AG10803 (cell line): ENCODE data around the gene GFM1.

Experiments used
- DNase-seq: peaks from one replicate; pipeline ENCODE4 v3.0.0; 2010; ENCODE audit warnings: low read depth
- H3K4me3 ChIP-seq: 2 replicates; pipeline ENCODE4 v1.5.1; 2011; ENCODE audit warnings: mild to moderate bottlenecking, low read length, control low read depth
- TF ChIP-seq, protein P1 (sequence below): conservative IDR thresholded peaks from 2 replicates; pipeline ENCODE4 v1.5.1; 2011; ENCODE audit warnings: mild to moderate bottlenecking, low read length, control low read depth, inconsistent platforms

The GFM1 gene

DNA sequence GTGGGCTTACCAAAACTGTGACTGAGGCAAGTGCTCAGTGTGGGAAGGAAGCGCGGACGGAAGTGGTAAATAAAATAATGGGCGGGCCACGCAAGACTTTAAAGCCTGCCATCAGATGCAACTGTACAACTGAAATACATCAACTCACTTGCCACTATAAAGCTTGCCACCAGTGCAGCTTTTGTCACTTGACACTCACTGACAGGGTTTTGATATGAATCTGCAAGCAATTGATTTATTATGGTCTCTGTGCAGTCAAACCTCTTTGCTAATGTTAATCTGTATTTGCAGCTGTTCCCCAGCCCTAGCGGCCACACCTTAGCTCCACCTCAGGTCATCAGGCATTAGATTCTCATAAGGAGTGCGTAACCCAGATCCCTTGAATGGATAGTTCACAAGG is 2.3 kb upstream of the GFM1 start:
- no peak for DNase-seq
- H3K4me3 ChIP-seq = no peak overlapping the region
- TF ChIP-seq, protein P1, sequence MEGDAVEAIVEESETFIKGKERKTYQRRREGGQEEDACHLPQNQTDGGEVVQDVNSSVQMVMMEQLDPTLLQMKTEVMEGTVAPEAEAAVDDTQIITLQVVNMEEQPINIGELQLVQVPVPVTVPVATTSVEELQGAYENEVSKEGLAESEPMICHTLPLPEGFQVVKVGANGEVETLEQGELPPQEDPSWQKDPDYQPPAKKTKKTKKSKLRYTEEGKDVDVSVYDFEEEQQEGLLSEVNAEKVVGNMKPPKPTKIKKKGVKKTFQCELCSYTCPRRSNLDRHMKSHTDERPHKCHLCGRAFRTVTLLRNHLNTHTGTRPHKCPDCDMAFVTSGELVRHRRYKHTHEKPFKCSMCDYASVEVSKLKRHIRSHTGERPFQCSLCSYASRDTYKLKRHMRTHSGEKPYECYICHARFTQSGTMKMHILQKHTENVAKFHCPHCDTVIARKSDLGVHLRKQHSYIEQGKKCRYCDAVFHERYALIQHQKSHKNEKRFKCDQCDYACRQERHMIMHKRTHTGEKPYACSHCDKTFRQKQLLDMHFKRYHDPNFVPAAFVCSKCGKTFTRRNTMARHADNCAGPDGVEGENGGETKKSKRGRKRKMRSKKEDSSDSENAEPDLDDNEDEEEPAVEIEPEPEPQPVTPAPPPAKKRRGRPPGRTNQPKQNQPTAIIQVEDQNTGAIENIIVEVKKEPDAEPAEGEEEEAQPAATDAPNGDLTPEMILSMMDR = no peak

DNA sequence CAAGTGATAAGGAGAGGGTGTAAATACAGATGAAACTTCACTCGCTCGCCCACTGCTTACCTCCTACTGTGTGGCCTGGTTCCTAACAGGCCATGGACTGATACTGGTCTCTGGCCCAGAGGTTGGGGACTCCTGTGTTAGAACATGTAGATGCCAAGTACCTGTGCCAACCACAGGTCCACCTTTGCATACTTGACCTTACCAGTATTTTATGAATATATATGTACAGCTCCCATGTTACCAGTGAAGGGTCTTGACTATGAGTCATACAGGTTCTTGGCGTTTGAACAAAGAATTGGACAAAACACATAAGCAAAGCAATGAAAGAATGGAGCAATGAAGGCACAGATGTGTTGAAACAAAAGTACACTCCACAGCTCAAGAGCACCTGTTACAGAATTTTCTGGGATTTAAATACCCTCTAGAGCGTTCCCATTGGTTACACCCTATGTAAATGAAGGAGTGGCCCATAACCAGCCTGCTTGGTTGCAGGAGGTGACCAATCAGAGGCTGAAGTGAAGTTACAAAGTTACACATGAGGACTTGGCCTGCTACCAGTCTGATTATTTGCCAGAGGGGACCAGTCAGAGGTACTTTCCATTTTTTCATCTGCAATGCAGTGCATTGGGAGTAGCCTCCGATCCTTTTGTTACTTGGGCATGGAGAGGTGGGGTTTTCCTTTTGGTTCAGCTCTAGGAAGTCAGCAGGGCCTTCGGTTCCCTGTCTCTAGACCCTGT is 1.7 kb upstream of the GFM1 start:
- H3K4me3 ChIP-seq = no peak overlapping the region
- TF ChIP-seq, protein P1 = no peak
- no peak for DNase-seq

DNA sequence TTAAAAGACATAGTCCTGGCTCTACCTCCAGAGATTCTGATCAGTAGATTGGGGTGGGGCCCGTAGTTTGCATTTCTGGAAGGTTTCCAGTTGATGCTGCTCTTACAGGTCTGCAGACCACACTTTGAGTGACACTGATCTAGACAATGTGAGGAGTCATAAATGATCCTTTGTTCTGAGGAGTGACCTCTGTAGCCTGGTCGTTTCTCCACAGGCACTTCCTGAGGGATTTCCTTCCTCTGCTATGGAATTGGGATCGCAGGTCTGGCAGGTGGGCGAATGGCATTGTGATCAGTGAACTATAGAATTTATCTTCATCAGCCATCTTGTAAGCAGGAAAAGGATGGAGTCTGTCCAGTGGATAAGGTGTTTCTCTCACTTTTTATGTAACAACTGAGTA is 5.5 kb downstream of the GFM1 start:
- H3K4me3 ChIP-seq = no peak overlapping the region
- DNase-seq = no peak
- TF ChIP-seq, protein P1 = no peak

DNA sequence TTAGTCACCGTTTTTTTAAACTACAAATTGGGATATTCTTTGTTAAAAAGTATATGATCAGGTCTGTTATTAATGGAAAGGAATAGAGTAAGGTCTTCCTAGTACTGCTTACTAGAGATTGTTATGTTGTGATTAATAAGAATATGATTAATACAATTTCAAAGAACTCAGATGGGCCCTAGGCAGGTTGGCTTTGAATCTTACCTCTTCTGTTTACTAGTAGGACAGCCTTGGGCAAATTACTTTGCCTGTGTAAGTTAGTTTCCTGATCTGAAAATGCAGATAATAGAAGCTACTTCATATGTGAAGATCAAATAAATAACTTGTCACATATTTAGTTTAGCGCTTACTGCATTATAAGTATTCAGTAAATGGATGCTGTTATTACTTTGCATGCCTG is 6.9 kb downstream of the GFM1 start:
- DNase-seq = no peak
- TF ChIP-seq, protein P1 = no peak
- no peak overlapping the region for H3K4me3 ChIP-seq

DNA sequence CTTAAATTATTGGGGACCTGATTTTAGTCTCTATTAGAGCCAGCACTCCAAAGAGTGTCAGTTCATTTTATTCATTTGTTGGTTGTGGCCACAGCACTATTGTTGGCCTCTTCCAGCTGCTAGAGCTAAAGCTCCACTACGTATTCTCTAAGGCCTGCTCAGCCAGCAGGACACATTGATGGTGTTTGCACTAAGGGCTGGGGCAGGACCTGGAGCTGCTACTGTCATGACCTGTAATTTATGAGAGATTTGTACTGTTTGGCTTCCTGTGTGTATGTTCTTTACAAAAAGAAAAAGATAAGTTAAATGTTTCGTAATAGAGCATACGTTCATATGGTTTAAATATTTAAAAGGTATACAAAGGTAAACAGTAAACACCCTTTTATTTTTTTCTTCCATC is 8.1 kb downstream of the GFM1 start:
- TF ChIP-seq, protein P1 = no peak
- H3K4me3 ChIP-seq = no peak overlapping the region

DNA sequence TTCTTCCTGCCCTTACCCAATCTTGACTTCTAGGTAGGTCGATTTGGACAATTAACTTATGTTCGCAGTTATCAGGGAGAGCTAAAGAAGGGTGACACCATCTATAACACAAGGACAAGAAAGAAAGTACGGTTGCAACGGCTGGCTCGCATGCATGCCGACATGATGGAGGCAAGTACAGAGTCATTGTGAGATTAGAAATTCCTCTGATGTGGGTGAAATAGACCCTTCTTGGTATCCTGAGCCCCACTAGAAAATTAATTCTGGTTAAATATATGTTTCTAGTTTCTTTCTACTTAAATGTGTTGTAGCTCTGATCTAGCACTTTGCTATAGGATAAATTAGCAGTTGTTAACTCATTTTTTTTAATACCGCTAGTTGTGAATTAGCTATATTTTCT is 14.6 kb downstream of the GFM1 start:
- TF ChIP-seq, protein P1 = 0 out of 2 replicates have a peak, but pooled peaks have one; percentile 3
- DNase-seq = no peak
- H3K4me3 ChIP-seq = no peak overlapping the region

More for the DNA sequence above, 8.1 kb downstream of the GFM1 start:
- no peak for DNase-seq

DNA sequence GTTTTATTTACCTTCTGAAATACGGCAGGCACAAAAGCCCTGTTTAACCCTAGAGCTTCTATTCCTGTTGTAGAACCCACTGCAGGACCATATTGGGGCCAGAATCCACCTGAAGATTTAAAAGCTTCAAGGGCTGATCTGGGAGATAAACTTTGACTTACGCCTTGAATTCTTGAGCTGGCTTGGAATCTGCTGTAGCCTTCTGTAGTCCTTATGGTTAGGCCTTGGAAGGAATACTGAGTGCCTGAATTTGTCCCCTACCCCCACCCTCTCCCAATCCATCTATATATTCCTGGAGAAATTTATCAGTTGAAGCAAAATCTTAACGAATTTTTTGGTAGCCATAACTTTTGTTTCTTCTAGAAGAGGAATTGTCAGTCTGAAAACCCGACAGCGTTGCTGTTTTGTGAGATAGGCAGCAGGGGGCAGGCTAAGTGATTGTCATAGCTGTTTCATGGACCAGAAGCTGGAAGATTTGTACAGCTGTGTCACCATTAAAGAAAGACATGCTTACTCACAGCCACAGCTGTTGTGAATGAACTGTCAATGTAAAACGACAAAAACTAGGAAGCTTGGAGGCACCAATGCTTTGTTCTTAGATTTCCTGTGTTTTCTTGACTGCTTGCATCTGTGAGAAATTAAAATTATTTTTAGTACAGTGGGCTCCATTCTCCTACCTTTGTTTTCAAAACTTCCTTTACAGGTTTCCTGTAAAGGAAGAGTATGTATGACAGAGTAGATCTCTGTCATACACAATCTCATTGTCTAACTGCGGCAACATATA is 15.3 kb downstream of the GFM1 start:
- DNase-seq = peak; percentile 81
- TF ChIP-seq, protein P1 = peak; percentile 92
- H3K4me3 ChIP-seq = no peak overlapping the region
